Measurements from ENCODE around the gene ARHGDIA.
A peak's percentile ranks its signal among the peaks of the same experiment; 100 is the strongest.

ARHGDIA gene

GRCh38 chr17:81867991-81868673 is 3.0 kb downstream of the ARHGDIA start:
- H3K27me3 ChIP-seq (ENCODE audit: insufficient read depth, poor library complexity, severe bottlenecking), result no peaks in the 10 kb centered on the region
- peak in 1 of 2 experiments; percentile 35 for DNase-seq (ENCODE audit: low read depth in 1 of 2, low spot score in 1 of 2)
- TF ChIP-seq REST (IDR thresholded peaks at IDR 0.05; ENCODE audit: insufficient replicate concordance, low read depth) (no peak), SPI1 (IDR thresholded peaks at IDR 0.05; ENCODE audit: borderline replicate concordance, low read depth) (no peak), POLR2AphosphoS5 (IDR thresholded peaks at IDR 0.05; ENCODE audit: low read depth) (peak; percentile 81)
- H3K27ac ChIP-seq (replicated peaks), result peak overlapping the region; percentile 93
- H3K4me3 ChIP-seq (replicated peaks; ENCODE audit: insufficient read depth, low read length), result no peak overlapping the region

- Histone ChIP-seq H3K27me3 (ENCODE audit: insufficient read depth, poor library complexity, severe bottlenecking) (no peaks in the 10 kb centered on the region), H3K4me3 (replicated peaks; ENCODE audit: insufficient read depth, low read length) (no peak overlapping the region), H3K27ac (replicated peaks) (peak overlapping the region; percentile 93)
- DNase-seq (ENCODE audit: low read depth in 1 of 2, low spot score in 1 of 2), result peak in 1 of 2 experiments; percentile 82
- TF ChIP-seq REST (IDR thresholded peaks at IDR 0.05; ENCODE audit: insufficient replicate concordance, low read depth) (no peak), POLR2AphosphoS5 (IDR thresholded peaks at IDR 0.05; ENCODE audit: low read depth) (peak; percentile 97), GABPA (IDR thresholded peaks at IDR 0.05; ENCODE audit: low read depth) (no peak), CTCF (IDR thresholded peaks at IDR 0.05; ENCODE audit: insufficient read depth, low read length) (no peak), SPI1 (IDR thresholded peaks at IDR 0.05; ENCODE audit: borderline replicate concordance, low read depth) (peak; percentile 40; the same call in 1 of the 2 replicates)
These were observed 3.8 kb downstream of the ARHGDIA start for GRCh38 chr17:81867170-81867990.

- Histone ChIP-seq H3K4me3 (replicated peaks; ENCODE audit: insufficient read depth, low read length) (no peak overlapping the region), H3K27ac (replicated peaks) (peak overlapping the region; percentile 93), H3K27me3 (ENCODE audit: insufficient read depth, poor library complexity, severe bottlenecking) (no peaks in the 10 kb centered on the region)
- TF ChIP-seq POLR2AphosphoS5 (IDR thresholded peaks at IDR 0.05; ENCODE audit: low read depth) (no peak), CTCF (IDR thresholded peaks at IDR 0.05; ENCODE audit: insufficient read depth, low read length) (no peak), REST (IDR thresholded peaks at IDR 0.05; ENCODE audit: insufficient replicate concordance, low read depth) (no peak), GABPA (IDR thresholded peaks at IDR 0.05; ENCODE audit: low read depth) (no peak), SPI1 (IDR thresholded peaks at IDR 0.05; ENCODE audit: borderline replicate concordance, low read depth) (no peak)
- DNase-seq (ENCODE audit: low read depth in 1 of 2, low spot score in 1 of 2), result peak in 1 of 2 experiments; percentile 25
These were observed 4.5 kb downstream of the ARHGDIA start for GRCh38 chr17:81866440-81867169.

Measured in HL-60 (cell line).